Neural cell (in vitro differentiated cells): Measurements from ENCODE around the gene TYK2. TPM values are rescaled to one million over a fixed set of nuclear protein-coding genes. Genes with fewer than 3 reads are reported as not detected.
"Not testable (repeated sequence)": the region's sequence is repeated elsewhere in the genome, so short reads cannot be mapped to it uniquely, and the experiment has no call there.

ENCODE experiments used
- H2AFZ ChIP-seq: fragments of 200-600, 300-800 bp; sonication (generic), shearing (Covaris generic); 2 replicates; pipeline ENCODE4 v1.6.0; 2014; ENCODE audit warnings: low read depth, mild to moderate bottlenecking, antibody characterized with exemption, low read length, moderate library complexity
- H3F3A ChIP-seq: fragments of 200-600 bp; shearing (Covaris generic); 2 replicates; pipeline ENCODE4 v1.6.1; 2016; ENCODE audit warnings: mild to moderate bottlenecking, moderate library complexity, mixed read lengths, antibody characterized with exemption, low read length; ENCODE audit not compliant: insufficient read depth, poor library complexity, severe bottlenecking
- H3K27ac ChIP-seq: fragments of 200-600, 300-800 bp; sonication (generic), shearing (Covaris generic); 2 replicates; pipeline ENCODE4 v1.5.1; 2014; ENCODE audit warnings: mild to moderate bottlenecking, low read length, moderate library complexity
- H3K27me3 ChIP-seq: fragments of 300-800, 200-600 bp; sonication (generic), shearing (Covaris generic); 2 replicates; pipeline ENCODE4 v1.6.0; 2014; ENCODE audit warnings: mild to moderate bottlenecking, low read depth, low read length, moderate library complexity; ENCODE audit not compliant: insufficient read depth
- H3K36me3 ChIP-seq: fragments of 300-800, 200-600 bp; sonication (generic), shearing (Covaris generic); 2 replicates; pipeline ENCODE4 v1.5.1; 2014; ENCODE audit warnings: mild to moderate bottlenecking, antibody characterized with exemption, low read length, moderate library complexity; ENCODE audit not compliant: insufficient read depth
- H3K4me2 ChIP-seq: fragments of 300-800, 200-600 bp; sonication (generic), shearing (Covaris generic); 2 replicates; pipeline ENCODE4 v1.6.0; 2014; ENCODE audit warnings: mild to moderate bottlenecking, low read length
- H3K4me3 ChIP-seq: fragments of 300-800, 200-600 bp; sonication (generic), shearing (Covaris generic); 2 replicates; pipeline ENCODE4 v1.5.1; 2014; ENCODE audit warnings: mild to moderate bottlenecking, low read length, moderate library complexity
- H3K79me2 ChIP-seq: fragments of 200-600 bp; shearing (Covaris generic); replicated peaks from 2 replicates; pipeline ENCODE4 v1.6.0; 2014; ENCODE audit warnings: mild to moderate bottlenecking, low read length, moderate library complexity; ENCODE audit not compliant: insufficient read depth
- H3K9ac ChIP-seq: fragments of 300-800, 200-600 bp; sonication (generic), shearing (Covaris generic); 2 replicates; pipeline ENCODE4 v1.6.1; 2016; ENCODE audit warnings: mild to moderate bottlenecking, low read length, mixed read lengths
- H3K9me2 ChIP-seq: fragments of 200-600 bp; shearing (Covaris generic); 2 replicates; pipeline ENCODE4 v1.6.1; 2016; ENCODE audit warnings: mild to moderate bottlenecking, low read length, mixed read lengths; ENCODE audit not compliant: insufficient read depth
- H3K9me3 ChIP-seq: fragments of 200-600, 300-800 bp; sonication (generic), shearing (Covaris generic); 2 replicates; pipeline ENCODE4 v1.6.1; 2016; ENCODE audit warnings: mild to moderate bottlenecking, mixed run types, low read length, moderate library complexity, mixed read lengths
- H4K20me1 ChIP-seq: fragments of 200-600 bp; shearing (Covaris generic); 2 replicates; pipeline ENCODE4 v1.6.1; 2016; ENCODE audit warnings: mild to moderate bottlenecking, mixed run types; ENCODE audit not compliant: insufficient read depth
- EP300 ChIP-seq: fragments of 450-650 bp; conservative IDR thresholded peaks from 2 replicates; pipeline ENCODE4 v1.6.1; 2014; ENCODE audit warnings: antibody characterized with exemption, mild to moderate bottlenecking, moderate library complexity; ENCODE audit not compliant: poor library complexity, severe bottlenecking
- MXI1 ChIP-seq: fragments of 450-650 bp; conservative IDR thresholded peaks from 2 replicates; pipeline ENCODE4 v1.6.1; 2014; ENCODE audit warnings: antibody characterized with exemption, mild to moderate bottlenecking; ENCODE audit not compliant: poor library complexity, severe bottlenecking
- RAD21 ChIP-seq: fragments of 450-650 bp; conservative IDR thresholded peaks from 2 replicates; pipeline ENCODE4 v1.6.1; 2014; ENCODE audit warnings: antibody characterized with exemption, mild to moderate bottlenecking, moderate library complexity
- TAF1 ChIP-seq: IDR thresholded peaks from 2 replicates; pipeline ENCODE4 v1.6.1; 2012; ENCODE audit warnings: low read depth
- polyA plus RNA-seq: library from polyadenylated mRNA; depleted of rRNA; stranded (reverse); fragments of >200 nt; gene quantifications from 2 replicates; pipeline ENCODE4 v1.2.3, GENCODE V29; 2014
- TF ChIP-seq, protein P1 (sequence below): fragments of 450-650 bp; IDR thresholded peaks from 2 replicates; pipeline ENCODE4 v1.5.1; 2014; ENCODE audit warnings: antibody characterized with exemption, mild to moderate bottlenecking, moderate library complexity; ENCODE audit not compliant: poor library complexity, severe bottlenecking
- TF ChIP-seq, protein P2 (sequence below): IDR thresholded peaks from 2 replicates; pipeline ENCODE4 v1.6.1; 2012; ENCODE audit warnings: borderline replicate concordance

TYK2 gene
- polyA plus RNA-seq, 1 donor from 2014 or later = 95.8 TPM

GRCh38 chr19:10399878-10400277 is 19.5 kb upstream of the TYK2 start:
- no peak overlapping the region for H3K27ac ChIP-seq
- H3K4me2 ChIP-seq = no peak overlapping the region
- H3K4me3 ChIP-seq = no peak overlapping the region
- TF ChIP-seq, protein P1, sequence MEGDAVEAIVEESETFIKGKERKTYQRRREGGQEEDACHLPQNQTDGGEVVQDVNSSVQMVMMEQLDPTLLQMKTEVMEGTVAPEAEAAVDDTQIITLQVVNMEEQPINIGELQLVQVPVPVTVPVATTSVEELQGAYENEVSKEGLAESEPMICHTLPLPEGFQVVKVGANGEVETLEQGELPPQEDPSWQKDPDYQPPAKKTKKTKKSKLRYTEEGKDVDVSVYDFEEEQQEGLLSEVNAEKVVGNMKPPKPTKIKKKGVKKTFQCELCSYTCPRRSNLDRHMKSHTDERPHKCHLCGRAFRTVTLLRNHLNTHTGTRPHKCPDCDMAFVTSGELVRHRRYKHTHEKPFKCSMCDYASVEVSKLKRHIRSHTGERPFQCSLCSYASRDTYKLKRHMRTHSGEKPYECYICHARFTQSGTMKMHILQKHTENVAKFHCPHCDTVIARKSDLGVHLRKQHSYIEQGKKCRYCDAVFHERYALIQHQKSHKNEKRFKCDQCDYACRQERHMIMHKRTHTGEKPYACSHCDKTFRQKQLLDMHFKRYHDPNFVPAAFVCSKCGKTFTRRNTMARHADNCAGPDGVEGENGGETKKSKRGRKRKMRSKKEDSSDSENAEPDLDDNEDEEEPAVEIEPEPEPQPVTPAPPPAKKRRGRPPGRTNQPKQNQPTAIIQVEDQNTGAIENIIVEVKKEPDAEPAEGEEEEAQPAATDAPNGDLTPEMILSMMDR = no peak
- TF ChIP-seq RAD21 (no peak), EP300 (no peak)
- H2AFZ ChIP-seq = no peak overlapping the region
- no peaks in the 10 kb centered on the region for H3K27me3 ChIP-seq
- no peaks in the 10 kb centered on the region for H4K20me1 ChIP-seq
- H3K79me2 ChIP-seq = peaks cover 24% of the 10 kb centered on the region
- H3K36me3 ChIP-seq = no peaks in the 10 kb centered on the region
- no peaks in the 10 kb centered on the region for H3K9me2 ChIP-seq
- H3F3A ChIP-seq = no peaks in the 10 kb centered on the region
- no peaks in the 10 kb centered on the region for H3K9me3 ChIP-seq
- H3K9ac ChIP-seq = no peak overlapping the region

DNA sequence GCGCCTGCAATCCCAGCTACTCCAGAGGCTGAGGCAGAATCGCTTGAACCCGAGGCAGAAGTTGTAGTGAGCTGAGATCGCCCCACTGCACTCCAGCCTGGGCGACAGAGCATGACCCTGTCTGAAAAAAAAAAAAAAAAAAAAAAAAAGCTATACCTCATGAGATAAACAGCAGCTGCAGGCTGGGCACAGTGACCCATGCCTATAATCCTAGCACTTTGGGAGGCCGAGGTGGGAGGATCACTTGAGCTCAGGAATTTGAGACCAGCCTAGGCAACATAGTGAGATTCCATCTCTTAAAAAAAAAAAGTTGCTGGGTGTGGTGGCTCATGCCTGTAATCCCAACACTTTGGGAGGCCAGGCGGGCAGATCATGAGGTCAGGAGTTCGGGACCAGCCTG is 19.0 kb upstream of the TYK2 start:
- H3K9ac ChIP-seq, H3K4me3 ChIP-seq, H3K27ac ChIP-seq, H3F3A ChIP-seq, H3K36me3 ChIP-seq, H3K4me2 ChIP-seq, H2AFZ ChIP-seq, H3K9me3 ChIP-seq, H3K27me3 ChIP-seq, H4K20me1 ChIP-seq, H3K9me2 ChIP-seq: not testable (repeated sequence)
- peaks cover 24% of the 10 kb centered on the region for H3K79me2 ChIP-seq

- Histone ChIP-seq H3K4me2 (no peak overlapping the region), H3K27ac (no peak overlapping the region), H3K9me3 (no peaks in the 10 kb centered on the region), H4K20me1 (no peaks in the 10 kb centered on the region), H3K9ac (no peak overlapping the region), H3K4me3 (no peak overlapping the region), H3K9me2 (no peaks in the 10 kb centered on the region), H2AFZ (no peak overlapping the region), H3K79me2 (peaks cover 24% of the 10 kb centered on the region), H3K27me3 (no peaks in the 10 kb centered on the region), H3K36me3 (no peaks in the 10 kb centered on the region), H3F3A (no peaks in the 10 kb centered on the region)
- no peak for TF ChIP-seq RAD21
- TF ChIP-seq, protein P1 = no peak
- no peak for TF ChIP-seq TAF1
- TF ChIP-seq, protein P2, sequence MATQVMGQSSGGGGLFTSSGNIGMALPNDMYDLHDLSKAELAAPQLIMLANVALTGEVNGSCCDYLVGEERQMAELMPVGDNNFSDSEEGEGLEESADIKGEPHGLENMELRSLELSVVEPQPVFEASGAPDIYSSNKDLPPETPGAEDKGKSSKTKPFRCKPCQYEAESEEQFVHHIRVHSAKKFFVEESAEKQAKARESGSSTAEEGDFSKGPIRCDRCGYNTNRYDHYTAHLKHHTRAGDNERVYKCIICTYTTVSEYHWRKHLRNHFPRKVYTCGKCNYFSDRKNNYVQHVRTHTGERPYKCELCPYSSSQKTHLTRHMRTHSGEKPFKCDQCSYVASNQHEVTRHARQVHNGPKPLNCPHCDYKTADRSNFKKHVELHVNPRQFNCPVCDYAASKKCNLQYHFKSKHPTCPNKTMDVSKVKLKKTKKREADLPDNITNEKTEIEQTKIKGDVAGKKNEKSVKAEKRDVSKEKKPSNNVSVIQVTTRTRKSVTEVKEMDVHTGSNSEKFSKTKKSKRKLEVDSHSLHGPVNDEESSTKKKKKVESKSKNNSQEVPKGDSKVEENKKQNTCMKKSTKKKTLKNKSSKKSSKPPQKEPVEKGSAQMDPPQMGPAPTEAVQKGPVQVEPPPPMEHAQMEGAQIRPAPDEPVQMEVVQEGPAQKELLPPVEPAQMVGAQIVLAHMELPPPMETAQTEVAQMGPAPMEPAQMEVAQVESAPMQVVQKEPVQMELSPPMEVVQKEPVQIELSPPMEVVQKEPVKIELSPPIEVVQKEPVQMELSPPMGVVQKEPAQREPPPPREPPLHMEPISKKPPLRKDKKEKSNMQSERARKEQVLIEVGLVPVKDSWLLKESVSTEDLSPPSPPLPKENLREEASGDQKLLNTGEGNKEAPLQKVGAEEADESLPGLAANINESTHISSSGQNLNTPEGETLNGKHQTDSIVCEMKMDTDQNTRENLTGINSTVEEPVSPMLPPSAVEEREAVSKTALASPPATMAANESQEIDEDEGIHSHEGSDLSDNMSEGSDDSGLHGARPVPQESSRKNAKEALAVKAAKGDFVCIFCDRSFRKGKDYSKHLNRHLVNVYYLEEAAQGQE = no peak
- no peak for TF ChIP-seq MXI1
Measured at GRCh38 chr19:10398819-10399218, 18.4 kb upstream of the TYK2 start.
